H1 (cell line): ENCODE measurements around the gene SHLD3. TPM values are rescaled to one million over a fixed set of nuclear protein-coding genes. Genes with fewer than 3 reads are reported as not detected.
A peak's percentile ranks its signal among the peaks of the same experiment; 100 is the strongest.

Experiments used
- CTCF ChIA-PET: fragments of 300-600 bp; sonication (Branson Sonifier 250); formaldehyde crosslinking; loops from one replicate; lab custom pipeline; 2021; ENCODE audit not compliant: partially characterized antibody; lab: Charles Lee
- POLR2A ChIA-PET: fragments of 300-600 bp; sonication (Branson Sonifier 250); formaldehyde crosslinking; loops from one replicate; lab custom pipeline; 2021; ENCODE audit warnings: inconsistent platforms; ENCODE audit not compliant: partially characterized antibody; lab: Charles Lee
- DNase-seq, 2 experiments: peaks; one replicate each; pipeline versions ENCODE4 v3.0.0 to v3.0.0-alpha.2; 2010 to 2022; ENCODE audit warnings: low spot score in 2 of 2, low read depth in 1 of 2, mixed read lengths in 1 of 2
- FAIRE-seq: peaks from 2 replicates; lab custom pipeline; 2011; peaks lifted over from hg19 to GRCh38; lab: Jason Lieb, UNC
- H2AFZ ChIP-seq: 2 replicates; pipeline ENCODE4 v1.8.1; 2012; ENCODE audit warnings: low read length, inconsistent platforms
- H2AK5ac ChIP-seq: 2 replicates; pipeline ENCODE4 v1.6.1; 2013; ENCODE audit warnings: low read depth, low read length
- H2BK120ac ChIP-seq: replicated peaks from 2 replicates; pipeline ENCODE3; 2013; ENCODE audit warnings: low read depth, low read length, inconsistent platforms
- H2BK12ac ChIP-seq: 2 replicates; pipeline ENCODE4 v1.6.1; 2013; ENCODE audit warnings: low read depth, low read length
- H2BK15ac ChIP-seq: 2 replicates; pipeline ENCODE4 v1.6.1; 2013; ENCODE audit warnings: low read length
- H2BK20ac ChIP-seq: 2 replicates; pipeline ENCODE4 v1.6.1; 2013; ENCODE audit warnings: low read length
- H2BK5ac ChIP-seq: 2 replicates; pipeline ENCODE4 v1.6.1; 2013; ENCODE audit warnings: low read depth, low read length
- H3K14ac ChIP-seq: 2 replicates; pipeline ENCODE4 v1.6.1; 2013; ENCODE audit warnings: inconsistent platforms; ENCODE audit not compliant: insufficient read length
- H3K18ac ChIP-seq: 2 replicates; pipeline ENCODE4 v1.6.1; 2013; ENCODE audit warnings: low read length; ENCODE audit errors: extremely low read depth
- H3K23ac ChIP-seq: 2 replicates; pipeline ENCODE4 v1.6.1; 2013; ENCODE audit warnings: inconsistent platforms; ENCODE audit not compliant: insufficient read length
- H3K23me2 ChIP-seq: 2 replicates; pipeline ENCODE4 v1.6.1; 2013; ENCODE audit warnings: low read depth, low read length
- H3K27ac ChIP-seq: 2 replicates; pipeline ENCODE4 v1.6.1; 2011; ENCODE audit warnings: low read depth, low read length, inconsistent platforms
- H3K27me3 ChIP-seq, 4 experiments: replicated peaks in 1 of 4; 1 replicate in 1 of 4; 2 replicates in 3 of 4; pipeline versions ENCODE4 v1.6.1 to v1.8.1; 2011 to 2013; ENCODE audit warnings: low read length in 3 of 4, mild to moderate bottlenecking in 3 of 4, inconsistent platforms in 2 of 4, mixed read lengths in 2 of 4, moderate library complexity in 1 of 4; ENCODE audit not compliant: control insufficient read depth in 3 of 4, insufficient read depth in 3 of 4; ENCODE audit errors: extremely low read depth in 1 of 4
- H3K36me3 ChIP-seq, 4 experiments: 2 replicates each; pipeline versions ENCODE4 v1.6.1 to v1.8.1; 2011 to 2013; ENCODE audit warnings: mild to moderate bottlenecking in 4 of 4, low read length in 3 of 4, moderate library complexity in 2 of 4, control low read depth in 1 of 4, inconsistent platforms in 1 of 4; ENCODE audit not compliant: insufficient read depth in 4 of 4, control insufficient read depth in 2 of 4
- H3K4ac ChIP-seq: replicated peaks from 2 replicates; pipeline ENCODE3; 2013; ENCODE audit warnings: low read length, low read depth, mixed read lengths, inconsistent platforms; ENCODE audit not compliant: insufficient read length
- H3K4me1 ChIP-seq, 4 experiments: replicated peaks in 1 of 4; 1 replicate in 1 of 4; 2 replicates in 3 of 4; pipeline versions ENCODE4 v1.6.1 to v1.8.1; 2011 to 2013; ENCODE audit warnings: low read length in 3 of 4, inconsistent platforms in 2 of 4, mixed read lengths in 1 of 4; ENCODE audit not compliant: insufficient read depth in 4 of 4, control insufficient read depth in 3 of 4
- H3K4me2 ChIP-seq, 2 experiments: 2 replicates each; pipeline versions ENCODE4 v1.6.1 to v1.8.1; 2011 to 2013; ENCODE audit warnings: low read depth in 2 of 2, low read length in 2 of 2, control low read depth in 1 of 2, inconsistent platforms in 1 of 2, mild to moderate bottlenecking in 1 of 2; ENCODE audit not compliant: insufficient read depth in 1 of 2
- H3K4me3 ChIP-seq, 4 experiments: fragments of 200-600, 300-600 bp in 1 of 4; sonication (generic), shearing (Covaris generic), sonication (Bioruptor Twin) in 1 of 4; 2 replicates each; pipeline versions ENCODE4 v1.5.1 to v1.8.1; 2011 to 2016; ENCODE audit warnings: low read length in 4 of 4, low read depth in 3 of 4, control low read depth in 2 of 4, inconsistent platforms in 2 of 4, mild to moderate bottlenecking in 2 of 4, mixed read lengths in 1 of 4, moderate library complexity in 1 of 4; ENCODE audit not compliant: insufficient read depth in 2 of 4; ENCODE audit errors: extremely low read depth in 1 of 4
- H3K56ac ChIP-seq: replicated peaks from 2 replicates; pipeline ENCODE3; 2013; ENCODE audit warnings: low read depth, mild to moderate bottlenecking, mixed read lengths, low read length, inconsistent platforms; ENCODE audit not compliant: insufficient read length
- H3K79me1 ChIP-seq: 2 replicates; pipeline ENCODE4 v1.6.1; 2013; ENCODE audit warnings: low read depth, low read length, control low read depth
- H3K79me2 ChIP-seq, 2 experiments: 2 replicates each; pipeline versions ENCODE4 v1.6.1 to v1.8.1; 2012 to 2013; ENCODE audit warnings: low read length in 2 of 2, mild to moderate bottlenecking in 2 of 2, inconsistent platforms in 1 of 2; ENCODE audit not compliant: insufficient read depth in 2 of 2, control insufficient read depth in 1 of 2
- H3K9ac ChIP-seq, 4 experiments: replicated peaks in 1 of 4; 1 replicate in 1 of 4; 2 replicates in 3 of 4; pipeline versions ENCODE4 v1.6.1 to v1.8.1; 2011 to 2013; ENCODE audit warnings: low read depth in 3 of 4, low read length in 3 of 4, control low read depth in 2 of 4, mild to moderate bottlenecking in 2 of 4, moderate library complexity in 2 of 4, inconsistent platforms in 1 of 4; ENCODE audit errors: extremely low read depth in 1 of 4
- H3K9me3 ChIP-seq, 2 experiments: 2 replicates each; pipeline versions ENCODE4 v1.6.1 to v1.8.1; 2012 to 2013; ENCODE audit warnings: mild to moderate bottlenecking in 2 of 2, moderate library complexity in 2 of 2, control low read depth in 1 of 2, inconsistent platforms in 1 of 2, low read depth in 1 of 2, low read length in 1 of 2, mixed read lengths in 1 of 2; ENCODE audit not compliant: insufficient read depth in 2 of 2
- H4K20me1 ChIP-seq, 2 experiments: replicated peaks in 1 of 2; 2 replicates each; pipeline versions ENCODE3 to v1.8.1; 2011 to 2013; ENCODE audit warnings: inconsistent platforms in 2 of 2, low read length in 2 of 2, mild to moderate bottlenecking in 1 of 2; ENCODE audit not compliant: insufficient read depth in 2 of 2, control insufficient read depth in 1 of 2
- H4K5ac ChIP-seq: 2 replicates; pipeline ENCODE4 v1.6.1; 2013; ENCODE audit warnings: low read length, low read depth, mixed read lengths, inconsistent platforms; ENCODE audit not compliant: insufficient read length
- H4K8ac ChIP-seq: 2 replicates; pipeline ENCODE4 v1.8.0; 2013; ENCODE audit warnings: mild to moderate bottlenecking, moderate library complexity, low read length, inconsistent platforms; ENCODE audit not compliant: insufficient read depth; ENCODE audit errors: extremely low read depth
- H4K91ac ChIP-seq: replicated peaks from 2 replicates; pipeline ENCODE3; 2013; ENCODE audit warnings: low read length, mixed read lengths, inconsistent platforms; ENCODE audit not compliant: insufficient read length
- KDM5A ChIP-seq: fragments of 200-600 bp; IDR thresholded peaks from 2 replicates; pipeline ENCODE4 v1.7.1; 2012; ENCODE audit warnings: mild to moderate bottlenecking, low read length, inconsistent platforms, mixed read lengths
- RBBP5 ChIP-seq: IDR thresholded peaks from 2 replicates; pipeline ENCODE4 v1.7.1; 2012; ENCODE audit warnings: low read depth, mild to moderate bottlenecking, inconsistent platforms, low read length, moderate library complexity, borderline replicate concordance
- TAF7 ChIP-seq: optimal IDR thresholded peaks from 2 replicates; pipeline ENCODE3; 2011; ENCODE audit warnings: low read depth, mild to moderate bottlenecking, inconsistent platforms, low read length, moderate library complexity, borderline replicate concordance
- WGBS, 2 experiments: shearing (Covaris generic) in 1 of 2; methylation state at CpG; one replicate each; pipeline versions ENCODE4 v1.1.6 to v1.1.7; 2013 to 2015; ENCODE audit warnings: low lambda C conversion rate in 2 of 2, mixed read lengths in 2 of 2, inconsistent platforms in 1 of 2, low coverage in 1 of 2, missing lambda C conversion rate in 1 of 2; ENCODE audit not compliant: insufficient replicate concordance in 2 of 2, insufficient coverage in 1 of 2, insufficient read length in 1 of 2; ENCODE audit errors: extremely low coverage in 1 of 2, missing lambda C conversion rate in 1 of 2; 5-methylcytosine and 5-hydroxymethylcytosine counted together
- long read RNA-seq, 2 experiments: library from RNA in 1 of 2; library from capped mRNA in 1 of 2; stranded (forward); transcript quantifications; one replicate each; pipeline ENCODE4 v2.0.0, GENCODE V29; 2021; ENCODE audit warnings: inconsistent platforms in 1 of 2
- polyA minus RNA-seq, 3 experiments: library from RNA; depleted of rRNA, polyadenylated mRNA; stranded (reverse); fragments of >200 nt; gene quantifications; 1 replicate in 2 of 3; 2 replicates in 1 of 3; pipeline ENCODE4 v1.2.3, GENCODE V29; 2011
- polyA plus RNA-seq, 7 experiments: library from polyadenylated mRNA; depleted of rRNA in 3 of 7; stranded (reverse) in 5 of 7; unstranded in 2 of 7; fragments of >200 nt in 5 of 7; fragments of 200-250 nt in 2 of 7; gene quantifications; 1 replicate in 5 of 7; 2 replicates in 1 of 7; 4 replicates in 1 of 7; pipeline versions ENCODE4 v1.2.1 to v1.2.3, GENCODE V29; 2011 to 2013; ENCODE audit warnings: missing spikeins in 2 of 7, mixed read lengths in 2 of 7
- total RNA-seq: library from RNA; stranded (reverse); fragmentation: NEBNext Ultra II Directional; extraction: Animal tissue kit (Norgen Biotek cat#: 25700); gene quantifications from 2 replicates; pipeline ENCODE4 v1.2.1, GENCODE V29; 2021
- TF ChIP-seq, protein P1 (sequence below): IDR thresholded peaks from 2 replicates; pipeline ENCODE4 v1.6.1; 2011; ENCODE audit warnings: low read length, improper control_type of control experiment

Gene SHLD3, protein sequence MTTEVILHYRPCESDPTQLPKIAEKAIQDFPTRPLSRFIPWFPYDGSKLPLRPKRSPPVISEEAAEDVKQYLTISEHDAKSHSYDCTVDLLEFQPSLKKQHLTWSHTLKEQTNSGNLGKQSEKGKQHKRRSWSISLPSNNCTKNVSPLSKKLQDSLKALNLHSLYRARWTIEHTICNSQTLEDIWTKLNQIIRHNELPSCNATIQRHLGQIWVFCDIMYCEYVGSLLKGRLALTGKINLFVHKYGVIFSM
- total RNA-seq (2.9 and 3.2 TPM in 2 replicates), polyA plus RNA-seq (2011; rRNA removed) (0.88 and 1.9 TPM in 2 replicates), polyA minus RNA-seq (2011; rRNA and poly(A)+ RNA removed) (1.6 and 2.0 TPM in 2 replicates)
- polyA plus RNA-seq (2011; cell fraction: cytosol; rRNA removed): 2.1 TPM
- 0.39 TPM for polyA plus RNA-seq (2011; cell fraction: nucleus; rRNA removed)
- polyA plus RNA-seq (2012, experiment 1 of 2): 1.4 to 2.1 TPM (median 2.0 TPM) in 4 replicates
- 0.68 TPM for polyA plus RNA-seq (2012, experiment 2 of 2)
- polyA plus RNA-seq (2013, experiment 1 of 2): 2.8 TPM
- polyA plus RNA-seq (2013, experiment 2 of 2): 2.8 TPM
- polyA minus RNA-seq (2011; cell fraction: cytosol; rRNA and poly(A)+ RNA removed): not detected
- polyA minus RNA-seq (2011; cell fraction: nucleus; rRNA and poly(A)+ RNA removed): 3.5 TPM
- long read RNA-seq, experiment 1, partial matches to known transcripts: 0 of 3 reads
- long read RNA-seq, experiment 1, other reads (novel, unspliced or antisense): 1 of 3 reads
- long read RNA-seq, experiment 2, partial matches to known transcripts: 0 of 3 reads
- long read RNA-seq, experiment 2, other reads (novel, unspliced or antisense): 0 of 3 reads

DNA sequence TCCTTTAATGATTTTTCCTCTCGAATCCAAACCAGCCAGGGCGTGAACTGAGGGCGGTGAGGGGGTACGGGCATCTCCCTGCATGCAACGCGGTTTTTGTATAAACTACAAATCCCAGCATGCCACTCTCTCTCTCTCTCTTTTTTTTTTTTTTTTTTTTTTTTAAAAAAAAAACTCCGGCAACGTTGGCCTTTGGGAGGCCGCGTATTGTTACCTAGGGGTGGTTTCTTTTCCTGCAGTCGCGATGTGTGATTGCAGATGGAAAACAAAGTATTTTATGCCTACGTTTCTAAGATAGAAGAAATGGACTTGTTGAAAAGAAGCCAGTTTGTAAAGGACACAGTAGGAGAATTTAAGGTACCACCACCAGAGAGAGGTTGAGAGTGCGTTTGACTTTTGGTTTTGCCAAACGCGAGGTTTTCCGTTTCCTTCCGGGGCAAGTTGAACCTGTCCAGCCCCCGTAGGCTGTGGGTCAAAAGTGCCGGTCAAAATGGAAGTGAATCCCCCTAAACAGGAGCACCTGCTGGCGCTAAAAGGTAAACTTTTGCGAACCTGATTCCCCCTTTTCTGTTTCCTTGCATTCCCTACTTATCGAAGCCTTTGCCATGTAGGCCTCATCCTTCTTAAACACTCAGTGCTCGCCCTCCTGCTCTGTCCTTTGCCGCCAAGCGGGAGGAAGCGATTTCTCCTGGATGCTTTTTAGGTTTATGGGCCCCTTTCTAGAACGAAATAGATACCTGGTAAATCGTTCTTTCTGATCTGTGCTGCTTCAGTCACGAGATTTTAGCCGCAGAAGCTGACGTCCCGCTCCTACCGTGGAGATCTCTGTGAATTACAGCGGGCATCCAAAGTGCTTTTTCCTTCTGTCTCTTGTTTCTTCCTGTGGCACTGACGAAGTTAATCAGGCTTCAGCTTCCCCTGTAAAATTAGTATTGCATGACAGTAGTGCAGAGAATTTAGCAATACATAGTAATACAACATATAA, at the start of gene SHLD3, which contains the start of gene TRAPPC13:
TSS of gene SHLD3 (plus strand) at position 457 of the 985 bp plus-strand sequence. CDS start 4,561 bp downstream, outside the sequence.
TSS of gene TRAPPC13 (plus strand) at position 457 of the 985 bp plus-strand sequence. CDS start at position 491, 34 bp downstream.
- Histone ChIP-seq H2BK5ac (peak within 1 kb of the TSS; percentile 69), H2BK120ac (peak within 1 kb of the TSS; percentile 88), H3K23ac (no peak within 1 kb of the TSS), H3K79me2 (peaks cover 5 to 70% of the 10 kb centered on the region in 2 experiments; a peak in 3 of 4 replicates), H2BK20ac (no peak within 1 kb of the TSS), H3K9me3 (no peaks in the 10 kb centered on the region), H3K36me3 (peaks cover 0 to 8% (median 2%) of the 10 kb centered on the region in 4 experiments; a peak in 3 of 8 replicates), H2BK15ac (no peak within 1 kb of the TSS), H4K5ac (peak within 1 kb of the TSS; percentile 73), H3K4me1 (peaks cover 0 to 4% (median 2%) of the 10 kb centered on the region in 4 experiments; a peak in 3 of 7 replicates), H3K18ac (peak within 1 kb of the TSS; percentile 73), H3K27ac (peak within 1 kb of the TSS; percentile 76), H3K14ac (no peak within 1 kb of the TSS), H4K91ac (peak within 1 kb of the TSS; percentile 87), H2AK5ac (no peak within 1 kb of the TSS), H3K79me1 (no peaks in the 10 kb centered on the region), H3K9ac (peak within 1 kb of the TSS; percentile 79 to 98 (median 88)), H4K8ac (peak within 1 kb of the TSS; percentile 92), H3K56ac (peak within 1 kb of the TSS; percentile 66), H4K20me1 (no peaks in the 10 kb centered on the region), H3K4me3 (peak within 1 kb of the TSS; percentile 92 to 97 (median 96)), H3K4ac (peak within 1 kb of the TSS; percentile 21), H2AFZ (peak within 1 kb of the TSS; percentile 99), H3K4me2 (peak within 1 kb of the TSS; percentile 70 to 87), H3K27me3 (no peaks in the 10 kb centered on the region), H3K23me2 (peaks cover 3% of the 10 kb centered on the region), H2BK12ac (peak within 1 kb of the TSS; percentile 18; the same call in 1 of the 2 replicates)
- 1% methylated on average over 31 of the region's 36 CpGs; no CpG with 5 or more reads in 1 of the 2 experiments for WGBS, 2 experiments
- DNase-seq: peak; percentile 44 to 71
- ChIA-PET CTCF (interaction anchor here (0.7 kb wide), 2 partner anchors 103 to 198 kb away, joined by 3 read pairs; no protein-coding TSS in a partner anchor), POLR2A (interaction anchor here (1.0 to 1.7 kb wide), 6 partner anchors 14 to 98 kb away, joined by 3 to 5 read pairs (median 3); no protein-coding TSS in a partner anchor)
- FAIRE-seq: peak; percentile 60
- TF ChIP-seq RBBP5 (peak; percentile 64; the same call in 1 of the 2 replicates), KDM5A (peak; percentile 82), TAF7 (peak; percentile 48)
- TF ChIP-seq, protein P1, sequence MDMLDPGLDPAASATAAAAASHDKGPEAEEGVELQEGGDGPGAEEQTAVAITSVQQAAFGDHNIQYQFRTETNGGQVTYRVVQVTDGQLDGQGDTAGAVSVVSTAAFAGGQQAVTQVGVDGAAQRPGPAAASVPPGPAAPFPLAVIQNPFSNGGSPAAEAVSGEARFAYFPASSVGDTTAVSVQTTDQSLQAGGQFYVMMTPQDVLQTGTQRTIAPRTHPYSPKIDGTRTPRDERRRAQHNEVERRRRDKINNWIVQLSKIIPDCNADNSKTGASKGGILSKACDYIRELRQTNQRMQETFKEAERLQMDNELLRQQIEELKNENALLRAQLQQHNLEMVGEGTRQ: no peak
